PFSK-1 (cell line): ENCODE data around the gene FOXP2.

ENCODE experiments used
- FOXP2 ChIP-seq: optimal IDR thresholded peaks from 2 replicates; pipeline ENCODE3; 2011; ENCODE audit warnings: borderline replicate concordance, control low read depth, inconsistent platforms; ENCODE audit not compliant: insufficient read depth; ENCODE audit errors: extremely low read length, extremely low read depth
- POLR2AphosphoS5 ChIP-seq: IDR thresholded peaks from 2 replicates; pipeline ENCODE4 v1.6.1; 2012; ENCODE audit warnings: low read depth, mild to moderate bottlenecking, control low read depth, low read length, moderate library complexity
- SIN3A ChIP-seq: IDR thresholded peaks from 2 replicates; pipeline ENCODE4 v1.6.1; 2012; ENCODE audit warnings: mild to moderate bottlenecking, low read length, moderate library complexity, borderline replicate concordance; ENCODE audit not compliant: insufficient read depth
- TAF1 ChIP-seq: IDR thresholded peaks from 2 replicates; pipeline ENCODE4 v1.6.1; 2012; ENCODE audit warnings: low read length, control low read depth, borderline replicate concordance; ENCODE audit not compliant: insufficient read depth
- TF ChIP-seq, protein P1 (sequence below), 2 experiments: IDR thresholded peaks; 2 replicates each; pipeline versions ENCODE4 v1.6.1 to v1.8.0; 2011 to 2012; ENCODE audit warnings: low read depth in 2 of 2, low read length in 2 of 2, control low read depth in 1 of 2, inconsistent platforms in 1 of 2, mild to moderate bottlenecking in 1 of 2, moderate library complexity in 1 of 2; ENCODE audit not compliant: insufficient read depth in 1 of 2

FOXP2 gene

GRCh38 chr7:114652041-114652440 lies 237.4 kb downstream of the FOXP2 start:
- TF ChIP-seq, protein P1, sequence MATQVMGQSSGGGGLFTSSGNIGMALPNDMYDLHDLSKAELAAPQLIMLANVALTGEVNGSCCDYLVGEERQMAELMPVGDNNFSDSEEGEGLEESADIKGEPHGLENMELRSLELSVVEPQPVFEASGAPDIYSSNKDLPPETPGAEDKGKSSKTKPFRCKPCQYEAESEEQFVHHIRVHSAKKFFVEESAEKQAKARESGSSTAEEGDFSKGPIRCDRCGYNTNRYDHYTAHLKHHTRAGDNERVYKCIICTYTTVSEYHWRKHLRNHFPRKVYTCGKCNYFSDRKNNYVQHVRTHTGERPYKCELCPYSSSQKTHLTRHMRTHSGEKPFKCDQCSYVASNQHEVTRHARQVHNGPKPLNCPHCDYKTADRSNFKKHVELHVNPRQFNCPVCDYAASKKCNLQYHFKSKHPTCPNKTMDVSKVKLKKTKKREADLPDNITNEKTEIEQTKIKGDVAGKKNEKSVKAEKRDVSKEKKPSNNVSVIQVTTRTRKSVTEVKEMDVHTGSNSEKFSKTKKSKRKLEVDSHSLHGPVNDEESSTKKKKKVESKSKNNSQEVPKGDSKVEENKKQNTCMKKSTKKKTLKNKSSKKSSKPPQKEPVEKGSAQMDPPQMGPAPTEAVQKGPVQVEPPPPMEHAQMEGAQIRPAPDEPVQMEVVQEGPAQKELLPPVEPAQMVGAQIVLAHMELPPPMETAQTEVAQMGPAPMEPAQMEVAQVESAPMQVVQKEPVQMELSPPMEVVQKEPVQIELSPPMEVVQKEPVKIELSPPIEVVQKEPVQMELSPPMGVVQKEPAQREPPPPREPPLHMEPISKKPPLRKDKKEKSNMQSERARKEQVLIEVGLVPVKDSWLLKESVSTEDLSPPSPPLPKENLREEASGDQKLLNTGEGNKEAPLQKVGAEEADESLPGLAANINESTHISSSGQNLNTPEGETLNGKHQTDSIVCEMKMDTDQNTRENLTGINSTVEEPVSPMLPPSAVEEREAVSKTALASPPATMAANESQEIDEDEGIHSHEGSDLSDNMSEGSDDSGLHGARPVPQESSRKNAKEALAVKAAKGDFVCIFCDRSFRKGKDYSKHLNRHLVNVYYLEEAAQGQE (IDR thresholded peaks at IDR 0.05; ENCODE audit: insufficient read depth in 1 of 2, low read depth in 2 of 2, low read length in 2 of 2) = no peak
- TF ChIP-seq FOXP2 = no peak
- TF ChIP-seq SIN3A = no peak
- no peak for TF ChIP-seq POLR2AphosphoS5
- no peak for TF ChIP-seq TAF1

DNA sequence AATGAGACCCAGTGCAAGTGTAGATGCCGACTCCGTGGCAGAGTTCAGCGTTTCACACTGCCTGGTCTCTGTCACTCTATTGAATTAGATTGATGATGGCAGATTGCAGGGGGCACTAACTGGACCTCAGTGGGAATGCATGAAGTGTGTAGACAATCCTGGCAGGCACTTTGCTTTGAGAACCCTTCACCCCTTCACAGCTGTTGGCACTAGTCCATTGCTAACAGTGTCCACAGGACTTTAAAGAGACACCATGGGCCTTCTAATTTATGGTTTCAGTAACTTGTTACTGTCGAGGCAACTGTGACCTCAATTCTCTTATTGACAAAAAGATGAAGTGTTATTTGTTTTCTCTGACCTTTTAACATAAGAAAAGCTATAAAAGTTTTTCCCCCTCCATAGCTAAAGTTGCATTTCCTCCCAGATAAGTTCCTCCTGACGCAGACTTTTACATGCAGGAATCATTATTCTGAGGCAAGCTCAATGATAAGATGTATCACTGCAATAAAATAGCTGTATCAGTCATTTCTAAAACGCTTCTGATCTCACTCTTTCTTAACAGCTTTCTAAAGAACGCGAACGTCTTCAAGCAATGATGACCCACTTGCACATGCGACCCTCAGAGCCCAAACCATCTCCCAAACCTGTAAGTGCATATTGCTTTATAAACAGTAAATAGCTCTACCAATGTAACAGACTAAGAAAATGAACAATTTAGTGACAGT lies 238.9 kb downstream of the FOXP2 start:
- TF ChIP-seq FOXP2 (peak; percentile 44), SIN3A (peak; percentile 80; the same call in 1 of the 2 replicates), POLR2AphosphoS5 (0 out of 2 replicates have a peak, but pooled peaks have one; percentile 38)
- TF ChIP-seq, protein P1 (IDR thresholded peaks at IDR 0.05; ENCODE audit: insufficient read depth in 1 of 2, low read depth in 2 of 2, low read length in 2 of 2) = no peak

DNA sequence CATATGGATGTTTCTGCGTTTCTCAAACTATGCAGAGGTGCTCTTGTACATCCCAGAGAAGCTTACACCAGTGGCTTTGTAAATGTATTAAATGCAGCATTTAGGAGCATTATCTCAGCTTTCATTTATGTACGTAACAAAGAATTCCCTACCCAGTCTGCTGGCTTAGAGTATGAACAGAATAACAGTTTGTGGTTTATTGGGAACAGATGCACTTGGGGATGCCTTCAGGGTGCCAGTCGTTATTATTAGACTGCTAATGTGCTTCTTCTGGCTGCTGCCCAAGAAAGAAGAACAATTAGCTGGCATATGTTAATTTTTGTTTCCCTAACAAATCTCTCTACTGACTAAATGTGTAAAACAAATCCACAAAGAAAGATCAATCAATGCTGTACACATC lies 241.9 kb downstream of the FOXP2 start:
- TF ChIP-seq, protein P1 (IDR thresholded peaks at IDR 0.05; ENCODE audit: insufficient read depth in 1 of 2, low read depth in 2 of 2, low read length in 2 of 2) = no peak
- no peak for TF ChIP-seq TAF1
- TF ChIP-seq FOXP2 = no peak
- TF ChIP-seq SIN3A = no peak
- no peak for TF ChIP-seq POLR2AphosphoS5

GRCh38 chr7:114657279-114657678 lies 242.7 kb downstream of the FOXP2 start:
- TF ChIP-seq FOXP2 (no peak), POLR2AphosphoS5 (no peak), SIN3A (no peak), TAF1 (no peak)
- TF ChIP-seq, protein P1 (IDR thresholded peaks at IDR 0.05; ENCODE audit: insufficient read depth in 1 of 2, low read depth in 2 of 2, low read length in 2 of 2) = no peak

DNA sequence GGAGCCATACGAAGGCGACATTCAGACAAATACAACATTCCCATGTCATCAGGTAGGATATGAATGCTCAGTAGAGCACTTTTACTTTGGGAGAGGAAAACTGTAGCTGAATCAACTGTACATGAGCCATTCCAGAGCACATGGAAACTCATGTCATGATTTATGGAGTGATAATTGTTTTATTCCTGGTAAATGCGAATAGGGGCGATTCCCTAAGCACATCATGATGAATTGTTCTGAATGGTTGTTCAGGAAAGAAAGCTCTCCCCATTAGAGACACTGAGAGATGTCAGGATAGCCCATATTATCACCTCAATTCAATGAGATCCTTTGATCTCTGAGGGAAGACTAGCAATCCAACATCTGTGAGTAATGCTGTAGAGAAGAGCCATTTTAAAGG lies 243.6 kb downstream of the FOXP2 start:
- no peak for TF ChIP-seq TAF1
- no peak for TF ChIP-seq FOXP2
- no peak for TF ChIP-seq POLR2AphosphoS5
- TF ChIP-seq SIN3A = no peak
- TF ChIP-seq, protein P1 (IDR thresholded peaks at IDR 0.05; ENCODE audit: insufficient read depth in 1 of 2, low read depth in 2 of 2, low read length in 2 of 2) = no peak
